Ascending aorta (tissue), 2 donors: ENCODE results near the gene ITSN2. TPM values are rescaled to one million over a fixed set of nuclear protein-coding genes. Genes with fewer than 3 reads are reported as not detected.
A peak's percentile ranks its signal among the peaks of the same experiment; 100 is the strongest.

ENCODE experiments used
- DNase-seq, 2 donors: peaks; one replicate each; pipeline ENCODE4 v3.0.0-alpha.2; 2019; ENCODE audit warnings: low spot score in 2 of 2
- H3K27ac ChIP-seq, 2 donors: fragments of 200-600 bp; sonication (generic); one replicate each; pipeline ENCODE4 v1.5.1; 2016 to 2017; ENCODE audit warnings: mild to moderate bottlenecking in 1 of 2
- H3K27me3 ChIP-seq: fragments of 200-600 bp; sonication (generic); one replicate; pipeline ENCODE4 v1.5.1; 2017
- H3K36me3 ChIP-seq, 2 donors: fragments of 200-600 bp; sonication (generic); one replicate each; pipeline ENCODE4 v1.5.1; 2016
- H3K4me1 ChIP-seq, 2 donors: fragments of 200-600 bp; sonication (generic); one replicate each; pipeline ENCODE4 v1.5.1; 2016 to 2017; ENCODE audit warnings: mild to moderate bottlenecking in 1 of 2
- H3K4me3 ChIP-seq, 2 donors: fragments of 200-600 bp; sonication (generic); one replicate each; pipeline ENCODE4 v1.5.1; 2016 to 2017; ENCODE audit warnings: mild to moderate bottlenecking in 1 of 2
- H3K9me3 ChIP-seq, 2 donors: fragments of 200-600 bp; sonication (generic); one replicate each; pipeline ENCODE4 v1.5.1; 2016
- intact Hi-C: fragments of 100-400 bp; cut with DNase I; formaldehyde crosslinking; loops from one replicate; pipeline ENCODE4 v1.15.1; 2023
- total RNA-seq: library from RNA; depleted of rRNA; stranded (reverse); fragments of >200 nt; gene quantifications from one replicate; pipeline ENCODE4 v1.1.0, GENCODE V29; 2016
- TF ChIP-seq, protein P1 (sequence below), 3 experiments: fragments of 200-600 bp in 2 of 3; fragments of 450-650 bp in 1 of 3; sonication (generic) in 2 of 3; IDR thresholded peaks; one replicate each; pipeline ENCODE4 v1.5.1; 2016 to 2019; ENCODE audit warnings: antibody characterized with exemption in 3 of 3, mild to moderate bottlenecking in 1 of 3, moderate library complexity in 1 of 3

Gene ITSN2
- total RNA-seq, 1 donor from 2014 or later: 70.0 TPM

DNA sequence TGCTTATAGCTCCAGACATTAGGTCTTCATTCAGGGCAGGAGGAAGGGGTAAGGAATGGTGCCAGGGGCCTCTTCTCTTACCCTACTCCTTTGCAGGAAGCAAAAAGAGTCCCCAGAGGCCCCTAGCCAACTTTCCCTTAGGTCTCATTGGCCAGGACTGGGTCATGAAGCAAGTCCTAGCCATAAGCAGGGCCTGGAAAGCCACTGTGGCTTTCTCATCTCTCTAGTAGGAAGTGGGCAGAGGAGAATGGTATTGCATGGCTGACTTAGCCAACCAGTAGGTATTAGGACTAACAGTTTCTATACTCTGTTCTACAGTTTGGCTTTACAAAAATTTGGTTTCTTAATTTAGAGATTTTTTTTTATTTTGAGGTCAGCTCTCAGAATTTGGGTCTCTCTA is 180.7 kb downstream of the ITSN2 start:
- no peak overlapping the region for H3K4me3 ChIP-seq
- H3K4me1 ChIP-seq: no peaks in the 10 kb centered on the region
- DNase-seq: no peak
- no peak overlapping the region for H3K27ac ChIP-seq
- no peaks in the 10 kb centered on the region for H3K9me3 ChIP-seq
- TF ChIP-seq, protein P1, sequence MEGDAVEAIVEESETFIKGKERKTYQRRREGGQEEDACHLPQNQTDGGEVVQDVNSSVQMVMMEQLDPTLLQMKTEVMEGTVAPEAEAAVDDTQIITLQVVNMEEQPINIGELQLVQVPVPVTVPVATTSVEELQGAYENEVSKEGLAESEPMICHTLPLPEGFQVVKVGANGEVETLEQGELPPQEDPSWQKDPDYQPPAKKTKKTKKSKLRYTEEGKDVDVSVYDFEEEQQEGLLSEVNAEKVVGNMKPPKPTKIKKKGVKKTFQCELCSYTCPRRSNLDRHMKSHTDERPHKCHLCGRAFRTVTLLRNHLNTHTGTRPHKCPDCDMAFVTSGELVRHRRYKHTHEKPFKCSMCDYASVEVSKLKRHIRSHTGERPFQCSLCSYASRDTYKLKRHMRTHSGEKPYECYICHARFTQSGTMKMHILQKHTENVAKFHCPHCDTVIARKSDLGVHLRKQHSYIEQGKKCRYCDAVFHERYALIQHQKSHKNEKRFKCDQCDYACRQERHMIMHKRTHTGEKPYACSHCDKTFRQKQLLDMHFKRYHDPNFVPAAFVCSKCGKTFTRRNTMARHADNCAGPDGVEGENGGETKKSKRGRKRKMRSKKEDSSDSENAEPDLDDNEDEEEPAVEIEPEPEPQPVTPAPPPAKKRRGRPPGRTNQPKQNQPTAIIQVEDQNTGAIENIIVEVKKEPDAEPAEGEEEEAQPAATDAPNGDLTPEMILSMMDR (IDR thresholded peaks at IDR 0.05): no peak
- intact Hi-C loops: no loop called here
- H3K36me3 ChIP-seq: no peaks in the 10 kb centered on the region
- no peaks in the 10 kb centered on the region for H3K27me3 ChIP-seq

DNA sequence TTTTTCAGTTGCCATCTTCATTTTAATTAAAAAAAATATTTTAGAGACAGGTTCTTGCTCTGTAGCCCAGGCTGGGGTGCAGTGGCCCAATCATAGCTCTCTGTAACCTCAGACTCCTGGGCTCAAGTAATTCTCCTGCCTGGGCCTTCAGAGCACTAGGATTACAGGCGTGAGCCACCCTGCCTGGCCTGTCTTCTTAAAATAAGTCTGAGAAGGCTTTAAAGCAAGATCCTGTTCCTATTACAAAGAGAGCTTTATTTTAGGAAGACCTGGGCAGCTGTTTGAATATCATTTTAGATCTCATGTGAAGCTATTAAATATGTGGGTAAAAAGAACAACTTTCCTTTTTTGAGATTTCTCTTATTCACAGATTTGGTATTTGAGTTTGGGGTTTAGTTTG is 184.0 kb downstream of the ITSN2 start:
- Histone ChIP-seq H3K36me3 (no peaks in the 10 kb centered on the region), H3K27ac (no peak overlapping the region), H3K4me3 (no peak overlapping the region), H3K27me3 (no peaks in the 10 kb centered on the region), H3K9me3 (no peaks in the 10 kb centered on the region), H3K4me1 (no peaks in the 10 kb centered on the region)
- intact Hi-C loops: no loop called here
- TF ChIP-seq, protein P1 (IDR thresholded peaks at IDR 0.05): no peak
- no peak for DNase-seq

DNA sequence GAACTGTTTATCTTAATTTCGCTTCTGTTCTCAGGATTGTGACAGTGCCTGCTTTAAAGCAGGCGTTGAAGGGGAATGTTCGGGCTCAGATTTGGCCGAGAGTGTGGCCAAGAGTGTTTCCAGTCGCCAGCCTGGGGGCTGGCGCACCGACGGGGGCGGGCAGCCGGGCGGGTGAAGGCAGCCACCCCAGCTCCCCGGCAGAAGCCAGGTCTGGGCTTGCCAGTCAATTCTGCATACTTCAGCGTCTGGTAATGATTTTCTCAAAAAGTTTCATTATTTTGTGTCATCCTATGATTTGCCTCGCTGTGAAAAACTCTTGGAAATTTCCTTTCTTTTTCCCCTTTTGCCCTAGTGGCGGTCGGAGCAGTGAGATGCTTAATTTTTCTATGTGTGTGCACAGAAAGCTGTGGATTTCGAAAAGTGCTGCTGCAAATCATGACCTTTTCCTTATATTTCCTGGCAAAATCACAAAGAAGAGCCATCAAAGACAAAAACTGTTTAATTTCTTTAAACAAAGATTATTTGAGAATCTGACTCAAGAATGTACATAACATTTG is 184.6 kb downstream of the ITSN2 start:
- no peaks in the 10 kb centered on the region for H3K27me3 ChIP-seq
- peak overlapping the region in 1 of 2 donors; percentile 49 for H3K4me3 ChIP-seq
- H3K4me1 ChIP-seq: no peaks in the 10 kb centered on the region
- intact Hi-C loops: no loop called here
- H3K36me3 ChIP-seq: no peaks in the 10 kb centered on the region
- H3K9me3 ChIP-seq: no peaks in the 10 kb centered on the region
- TF ChIP-seq, protein P1 (IDR thresholded peaks at IDR 0.05): no peak
- H3K27ac ChIP-seq: peak overlapping the region in 1 of 2 donors; percentile 1
- DNase-seq: no peak

DNA sequence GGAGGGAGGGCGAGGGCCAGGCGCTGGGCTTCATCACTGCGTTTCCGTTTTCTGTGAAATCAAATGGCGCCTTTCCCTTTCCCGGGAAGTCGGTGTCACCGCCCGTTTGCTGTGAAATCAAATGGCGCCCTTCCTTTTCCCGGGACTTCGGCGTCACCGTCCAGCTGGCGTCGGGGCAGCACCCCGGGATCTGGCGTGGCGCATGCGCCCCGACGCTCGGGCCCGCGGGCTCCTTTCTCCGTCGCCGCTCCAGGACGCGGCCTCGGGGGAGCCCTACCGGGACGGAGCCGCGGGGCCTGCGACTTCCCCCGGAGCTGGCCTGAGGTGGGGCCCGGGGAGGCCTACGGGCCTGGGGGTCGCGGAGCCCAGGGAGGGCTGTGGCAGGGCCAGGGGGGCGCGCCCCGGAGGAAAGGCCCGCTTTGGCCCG is 185.5 kb downstream of the ITSN2 start, which contains the start of gene FAM228A:
FAM228A (plus strand) TSS at position 203 of the 427 bp plus-strand sequence. CDS start 428 bp downstream, outside the sequence.
- no peak for DNase-seq
- H3K9me3 ChIP-seq: no peaks in the 10 kb centered on the region
- no peaks in the 10 kb centered on the region for H3K4me1 ChIP-seq
- H3K36me3 ChIP-seq: no peaks in the 10 kb centered on the region
- TF ChIP-seq, protein P1 (IDR thresholded peaks at IDR 0.05): no peak
- peak within 1 kb of the TSS in 1 of 2 donors; percentile 29 for H3K27ac ChIP-seq
- no peaks in the 10 kb centered on the region for H3K27me3 ChIP-seq
- H3K4me3 ChIP-seq: peak within 1 kb of the TSS in 1 of 2 donors; percentile 49
- intact Hi-C loops: no loop called here

DNA sequence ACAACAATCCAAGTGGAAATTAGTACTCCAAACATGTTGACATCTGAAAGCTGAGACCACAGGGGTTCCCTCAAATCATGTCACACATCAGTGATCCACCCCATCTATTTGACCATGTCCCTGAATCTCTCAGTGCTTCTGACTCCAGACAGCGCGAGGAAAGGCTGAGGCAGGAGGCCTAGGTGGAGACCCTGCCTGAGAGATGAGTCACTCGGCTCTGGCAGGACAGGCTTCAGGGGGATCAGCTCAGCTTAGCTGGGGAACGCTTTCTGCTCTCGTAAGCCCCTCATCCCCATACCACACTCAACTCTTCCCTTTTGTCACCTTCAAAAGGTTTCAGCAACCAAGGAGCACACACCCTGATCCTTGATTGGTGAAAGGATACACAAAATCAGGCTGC is 191.3 kb downstream of the ITSN2 start:
- H3K4me1 ChIP-seq: no peaks in the 10 kb centered on the region
- no peaks in the 10 kb centered on the region for H3K9me3 ChIP-seq
- H3K27ac ChIP-seq: no peak overlapping the region
- TF ChIP-seq, protein P1 (IDR thresholded peaks at IDR 0.05): no peak
- intact Hi-C loops: no loop called here
- no peaks in the 10 kb centered on the region for H3K36me3 ChIP-seq
- no peaks in the 10 kb centered on the region for H3K27me3 ChIP-seq
- no peak overlapping the region for H3K4me3 ChIP-seq
- no peak for DNase-seq
